ENCODE measurements around the gene CASD1.
A peak's percentile ranks its signal among the peaks of the same experiment; 100 is the strongest.

CASD1 gene

GRCh38 chr7:94497874-94498670 is 11.5 kb upstream of the CASD1 start:
- no peak overlapping the region for H3K4me3 ChIP-seq (ENCODE audit: low read depth, low read length)
- DNase-seq (ENCODE audit: low read depth): no peak
- TF ChIP-seq CTCF (IDR thresholded peaks at IDR 0.05; ENCODE audit: insufficient read depth, low read depth, low read length, missing control alignments): no peak

GRCh38 chr7:94498918-94499317 is 10.7 kb upstream of the CASD1 start:
- no peak overlapping the region for H3K4me3 ChIP-seq (ENCODE audit: low read depth, low read length)
- no peak for TF ChIP-seq CTCF (IDR thresholded peaks at IDR 0.05; ENCODE audit: insufficient read depth, low read depth, low read length, missing control alignments)
- DNase-seq (ENCODE audit: low read depth): no peak

GRCh38 chr7:94507462-94507861 is 2.1 kb upstream of the CASD1 start:
- no peak for DNase-seq (ENCODE audit: low read depth)
- no peak overlapping the region for H3K4me3 ChIP-seq (ENCODE audit: low read depth, low read length)
- TF ChIP-seq CTCF (IDR thresholded peaks at IDR 0.05; ENCODE audit: insufficient read depth, low read depth, low read length, missing control alignments): no peak

- no peak overlapping the region for H3K4me3 ChIP-seq (ENCODE audit: low read depth, low read length)
- no peak for TF ChIP-seq CTCF (IDR thresholded peaks at IDR 0.05; ENCODE audit: insufficient read depth, low read depth, low read length, missing control alignments)
- no peak for DNase-seq (ENCODE audit: low read depth)
These were observed 1.6 kb upstream of the CASD1 start for GRCh38 chr7:94507962-94508361.

GRCh38 chr7:94509887-94510581 is 425 bp downstream of the CASD1 start:
- H3K4me3 ChIP-seq (ENCODE audit: low read depth, low read length): peak overlapping the region; percentile 92
- peak; percentile 86 for DNase-seq (ENCODE audit: low read depth)
- TF ChIP-seq CTCF (IDR thresholded peaks at IDR 0.05; ENCODE audit: insufficient read depth, low read depth, low read length, missing control alignments): no peak

- DNase-seq (ENCODE audit: low read depth): peak; percentile 42
- TF ChIP-seq CTCF (IDR thresholded peaks at IDR 0.05; ENCODE audit: insufficient read depth, low read depth, low read length, missing control alignments): no peak
These were observed 1.2 kb downstream of the CASD1 start for GRCh38 chr7:94510582-94511496.

More at GRCh38 chr7:94510582-94511496, 1.2 kb downstream of the CASD1 start:
- H3K4me3 ChIP-seq (ENCODE audit: low read depth, low read length): peak overlapping the region; percentile 92

Measured in GM12865 (cell line).